Measurements from ENCODE around the gene TPD52L1. TPM values are rescaled to one million over a fixed set of nuclear protein-coding genes. Genes with fewer than 3 reads are reported as not detected.

TPD52L1 gene
- total and polyA plus RNA-seq, 2 experiments from 2014 or later = 22.8 to 24.0 TPM

- TF ChIP-seq ZNF462 (CRISPR knock-in tag; IDR thresholded peaks at IDR 0.05) (no peak), NANOG (IDR thresholded peaks at IDR 0.05; ENCODE audit: borderline replicate concordance) (no peak), ETS1 (IDR thresholded peaks at IDR 0.05) (no peak), ZNF114 (CRISPR knock-in tag; IDR thresholded peaks at IDR 0.05) (no peak), STAT1 (IDR thresholded peaks at IDR 0.05; ENCODE audit: unreplicated experiment) (no peak), REST (IDR thresholded peaks at IDR 0.05; ENCODE audit: unreplicated experiment) (no peak), ZNF331 (CRISPR knock-in tag; IDR thresholded peaks at IDR 0.05; ENCODE audit: low read depth) (no peak), POLR2AphosphoS5 (IDR thresholded peaks at IDR 0.05; ENCODE audit: low read depth) (no peak)
Observed at GRCh38 chr6:125194941-125195340, 41.4 kb downstream of the TPD52L1 start (continued).

Data from GM23338 (cell line).